HG02642 (cell line): Measurements from ENCODE around the gene RPH3AL.

ENCODE experiments used
- ATAC-seq: cut with Tn5 transposase; IDR thresholded peaks from one replicate; pipeline ENCODE4 v1.9.1; 2021; ENCODE audit warnings: mild to moderate bottlenecking; ENCODE audit not compliant: unreplicated experiment, poor library complexity

RPH3AL gene

GRCh38 chr17:193841-194806 lies 158.5 kb downstream of the RPH3AL start:
- no peak for ATAC-seq

GRCh38 chr17:193426-193810 lies 159.2 kb downstream of the RPH3AL start:
- ATAC-seq: no peak

GRCh38 chr17:192666-193425 lies 159.8 kb downstream of the RPH3AL start:
- no peak for ATAC-seq

- no peak for ATAC-seq
Measured at GRCh38 chr17:189444-189843, 163.2 kb downstream of the RPH3AL start.

- no peak for ATAC-seq
Measured at GRCh38 chr17:187130-187529, 165.5 kb downstream of the RPH3AL start.

GRCh38 chr17:185445-186138 lies 167.0 kb downstream of the RPH3AL start:
- ATAC-seq: no peak

GRCh38 chr17:183021-183420 lies 169.6 kb downstream of the RPH3AL start:
- ATAC-seq: no peak

GRCh38 chr17:182050-182751 lies 170.4 kb downstream of the RPH3AL start:
- ATAC-seq: no peak

- ATAC-seq: no peak
Measured at GRCh38 chr17:181245-182049, 171.2 kb downstream of the RPH3AL start, which contains the start of gene DOC2B. DOC2B (minus strand) TSS chr17:181650; CDS start chr17:181479, 171 bp downstream.

- ATAC-seq: no peak
Measured at GRCh38 chr17:180381-181244, 172.0 kb downstream of the RPH3AL start.

- ATAC-seq: no peak
Measured at GRCh38 chr17:179781-180380, 172.7 kb downstream of the RPH3AL start.

GRCh38 chr17:179066-179432 lies 173.6 kb downstream of the RPH3AL start:
- ATAC-seq: no peak

- no peak for ATAC-seq
Measured at GRCh38 chr17:178292-179065, 174.1 kb downstream of the RPH3AL start.

GRCh38 chr17:177762-178161 lies 174.8 kb downstream of the RPH3AL start:
- no peak for ATAC-seq

GRCh38 chr17:177155-177554 lies 175.5 kb downstream of the RPH3AL start:
- ATAC-seq: no peak

- no peak for ATAC-seq
Measured at GRCh38 chr17:173166-173911, 179.3 kb downstream of the RPH3AL start.

GRCh38 chr17:172401-172800 lies 180.2 kb downstream of the RPH3AL start:
- no peak for ATAC-seq
